Panc1 (cell line): ENCODE measurements around the gene ADARB1.

ENCODE experiments used
- POLR2AphosphoS5 ChIP-seq: IDR thresholded peaks from 2 replicates; pipeline ENCODE4 v1.6.1; 2012; ENCODE audit warnings: mild to moderate bottlenecking, low read depth, low read length, moderate library complexity
- TF ChIP-seq, protein P1 (sequence below): fragments of 450-650 bp; IDR thresholded peaks from 2 replicates; pipeline ENCODE4 v1.5.1; 2017; ENCODE audit warnings: mild to moderate bottlenecking

DNA sequence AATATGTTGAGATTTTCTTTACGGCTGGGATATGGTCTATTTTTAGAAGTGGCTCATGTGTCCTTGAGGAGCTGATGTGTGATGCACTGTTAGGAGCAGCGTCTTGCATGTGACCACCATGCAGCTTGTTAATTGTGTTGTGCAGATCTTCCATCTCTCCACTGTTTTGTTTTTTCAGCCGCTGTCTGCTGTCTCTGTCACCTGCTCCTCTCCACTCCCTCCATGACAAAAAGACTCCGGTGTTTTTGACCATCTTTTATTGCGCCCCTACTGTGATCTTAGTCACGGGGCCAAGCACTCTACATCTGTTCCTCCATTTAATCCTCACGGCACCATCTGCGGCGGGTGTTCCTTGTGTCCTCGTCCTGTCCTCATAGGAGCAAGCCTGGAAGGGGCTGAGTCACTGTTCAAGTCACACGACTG lies 51.8 kb downstream of the ADARB1 start:
- TF ChIP-seq, protein P1, sequence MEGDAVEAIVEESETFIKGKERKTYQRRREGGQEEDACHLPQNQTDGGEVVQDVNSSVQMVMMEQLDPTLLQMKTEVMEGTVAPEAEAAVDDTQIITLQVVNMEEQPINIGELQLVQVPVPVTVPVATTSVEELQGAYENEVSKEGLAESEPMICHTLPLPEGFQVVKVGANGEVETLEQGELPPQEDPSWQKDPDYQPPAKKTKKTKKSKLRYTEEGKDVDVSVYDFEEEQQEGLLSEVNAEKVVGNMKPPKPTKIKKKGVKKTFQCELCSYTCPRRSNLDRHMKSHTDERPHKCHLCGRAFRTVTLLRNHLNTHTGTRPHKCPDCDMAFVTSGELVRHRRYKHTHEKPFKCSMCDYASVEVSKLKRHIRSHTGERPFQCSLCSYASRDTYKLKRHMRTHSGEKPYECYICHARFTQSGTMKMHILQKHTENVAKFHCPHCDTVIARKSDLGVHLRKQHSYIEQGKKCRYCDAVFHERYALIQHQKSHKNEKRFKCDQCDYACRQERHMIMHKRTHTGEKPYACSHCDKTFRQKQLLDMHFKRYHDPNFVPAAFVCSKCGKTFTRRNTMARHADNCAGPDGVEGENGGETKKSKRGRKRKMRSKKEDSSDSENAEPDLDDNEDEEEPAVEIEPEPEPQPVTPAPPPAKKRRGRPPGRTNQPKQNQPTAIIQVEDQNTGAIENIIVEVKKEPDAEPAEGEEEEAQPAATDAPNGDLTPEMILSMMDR: no peak
- no peak for TF ChIP-seq POLR2AphosphoS5
